SKM-1 treated with dmso at 0.1 percent for 144 hours (cell line): ENCODE measurements around the gene MAP3K10.
"Not testable (repeated sequence)": the region's sequence is repeated elsewhere in the genome, so short reads cannot be mapped to it uniquely, and the experiment has no call there.

Experiments used
- DNase-seq: peaks from one replicate; lab custom pipeline; 2025; ENCODE audit not compliant: unreplicated experiment; lab: John Stamatoyannopoulos, UW

The MAP3K10 gene

DNA sequence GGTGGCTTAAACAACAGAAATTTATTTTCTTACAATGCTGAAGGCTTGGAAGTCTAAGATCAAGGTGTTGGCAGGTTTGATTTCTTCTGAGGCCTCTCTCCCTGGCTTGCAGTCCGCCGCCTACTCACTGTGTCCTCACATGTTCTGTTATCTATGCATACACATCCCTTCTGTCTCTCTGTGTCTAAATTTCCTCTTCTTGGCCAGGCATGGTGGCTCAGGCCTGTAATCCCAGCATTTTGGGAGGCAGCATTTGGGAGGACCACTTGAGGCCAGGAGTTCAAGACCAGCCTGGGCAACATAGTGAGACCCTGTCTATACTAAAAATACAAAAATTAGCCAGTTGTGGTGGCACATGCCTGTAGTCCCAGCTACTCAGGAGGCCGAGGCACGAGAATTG lies 19.9 kb upstream of the MAP3K10 start:
- DNase-seq = not testable (repeated sequence)

GRCh38 chr19:40174092-40174491 lies 17.1 kb upstream of the MAP3K10 start:
- DNase-seq = no peak

- no peak for DNase-seq
These were observed 15.4 kb upstream of the MAP3K10 start for GRCh38 chr19:40175820-40176219.

DNA sequence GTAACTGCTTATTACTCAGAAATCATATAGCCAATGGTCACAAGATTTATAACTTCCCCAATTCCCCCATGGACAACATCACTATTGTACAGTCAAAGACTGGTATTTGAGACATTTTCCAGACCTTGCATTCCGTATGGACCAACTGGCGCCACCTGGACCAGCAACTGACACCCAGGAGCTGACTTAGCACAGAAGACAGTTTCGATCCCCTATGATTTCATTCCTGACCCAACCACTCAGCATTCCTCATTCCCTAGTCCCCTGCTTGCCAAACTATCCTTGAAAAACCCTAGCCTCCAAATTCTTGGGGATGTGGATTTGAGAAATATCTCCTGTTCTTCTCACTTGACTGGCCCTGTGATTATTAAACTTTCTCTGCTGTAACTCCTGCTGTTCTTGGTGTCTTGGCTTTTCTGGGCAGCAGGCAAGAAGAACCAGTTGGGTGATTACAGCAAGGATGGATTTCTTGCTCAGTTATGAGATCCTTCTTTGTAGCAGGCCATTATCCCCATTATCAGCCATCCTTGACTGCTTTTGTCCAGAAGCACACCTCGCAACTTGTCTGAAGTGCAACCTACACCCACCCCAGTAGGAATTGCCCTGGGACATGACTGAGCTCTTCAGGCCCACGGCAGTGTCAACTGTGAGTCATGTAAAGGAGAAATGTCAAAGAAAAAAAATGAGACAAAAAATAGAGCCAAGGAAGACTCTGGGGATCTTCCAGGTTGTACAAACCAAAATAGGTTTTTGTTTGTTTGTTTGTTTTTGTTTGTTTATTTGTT lies 13.7 kb upstream of the MAP3K10 start:
- DNase-seq = no peak

DNA sequence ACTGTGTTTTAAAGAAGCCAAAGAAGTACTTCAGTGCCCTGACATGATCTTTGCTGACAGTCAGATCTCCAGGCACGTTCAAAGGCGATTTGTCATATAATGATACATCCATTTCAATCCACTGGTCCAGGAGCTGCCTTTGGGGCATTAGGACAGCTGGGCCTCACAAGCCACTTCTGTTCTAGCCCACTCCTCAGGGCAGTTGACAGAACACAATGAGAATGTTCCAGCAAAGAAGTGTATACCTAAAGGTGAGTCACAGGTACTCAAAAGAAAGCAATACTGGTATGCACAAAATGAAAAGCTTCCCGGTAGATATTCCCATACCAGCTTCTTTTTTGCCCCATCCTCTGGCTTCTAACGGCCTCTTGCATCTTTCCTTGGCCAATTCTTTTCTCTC lies 12.5 kb upstream of the MAP3K10 start:
- DNase-seq = no peak

- DNase-seq = no peak
These were observed 7.0 kb upstream of the MAP3K10 start for GRCh38 chr19:40184273-40184672.

DNA sequence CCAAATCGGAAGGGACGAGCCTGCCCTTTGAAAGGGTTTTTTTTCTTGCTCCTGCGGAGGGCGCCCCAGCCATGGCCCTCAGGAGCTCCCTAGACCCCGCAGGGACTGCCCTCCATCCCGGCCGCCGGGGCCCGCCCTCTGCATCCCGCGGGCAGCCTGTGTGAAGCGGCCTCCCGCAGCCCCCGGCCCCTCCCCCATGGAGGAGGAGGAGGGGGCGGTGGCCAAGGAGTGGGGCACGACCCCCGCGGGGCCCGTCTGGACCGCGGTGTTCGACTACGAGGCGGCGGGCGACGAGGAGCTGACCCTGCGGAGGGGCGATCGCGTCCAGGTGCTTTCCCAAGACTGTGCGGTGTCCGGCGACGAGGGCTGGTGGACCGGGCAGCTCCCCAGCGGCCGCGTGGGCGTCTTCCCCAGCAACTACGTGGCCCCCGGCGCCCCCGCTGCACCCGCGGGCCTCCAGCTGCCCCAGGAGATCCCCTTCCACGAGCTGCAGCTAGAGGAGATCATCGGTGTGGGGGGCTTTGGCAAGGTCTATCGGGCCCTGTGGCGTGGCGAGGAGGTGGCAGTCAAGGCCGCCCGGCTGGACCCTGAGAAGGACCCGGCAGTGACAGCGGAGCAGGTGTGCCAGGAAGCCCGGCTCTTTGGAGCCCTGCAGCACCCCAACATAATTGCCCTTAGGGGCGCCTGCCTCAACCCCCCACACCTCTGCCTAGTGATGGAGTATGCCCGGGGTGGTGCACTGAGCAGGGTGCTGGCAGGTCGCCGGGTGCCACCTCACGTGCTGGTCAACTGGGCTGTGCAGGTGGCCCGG lies 815 bp downstream of the MAP3K10 start:
- DNase-seq = peak; percentile 9

DNA sequence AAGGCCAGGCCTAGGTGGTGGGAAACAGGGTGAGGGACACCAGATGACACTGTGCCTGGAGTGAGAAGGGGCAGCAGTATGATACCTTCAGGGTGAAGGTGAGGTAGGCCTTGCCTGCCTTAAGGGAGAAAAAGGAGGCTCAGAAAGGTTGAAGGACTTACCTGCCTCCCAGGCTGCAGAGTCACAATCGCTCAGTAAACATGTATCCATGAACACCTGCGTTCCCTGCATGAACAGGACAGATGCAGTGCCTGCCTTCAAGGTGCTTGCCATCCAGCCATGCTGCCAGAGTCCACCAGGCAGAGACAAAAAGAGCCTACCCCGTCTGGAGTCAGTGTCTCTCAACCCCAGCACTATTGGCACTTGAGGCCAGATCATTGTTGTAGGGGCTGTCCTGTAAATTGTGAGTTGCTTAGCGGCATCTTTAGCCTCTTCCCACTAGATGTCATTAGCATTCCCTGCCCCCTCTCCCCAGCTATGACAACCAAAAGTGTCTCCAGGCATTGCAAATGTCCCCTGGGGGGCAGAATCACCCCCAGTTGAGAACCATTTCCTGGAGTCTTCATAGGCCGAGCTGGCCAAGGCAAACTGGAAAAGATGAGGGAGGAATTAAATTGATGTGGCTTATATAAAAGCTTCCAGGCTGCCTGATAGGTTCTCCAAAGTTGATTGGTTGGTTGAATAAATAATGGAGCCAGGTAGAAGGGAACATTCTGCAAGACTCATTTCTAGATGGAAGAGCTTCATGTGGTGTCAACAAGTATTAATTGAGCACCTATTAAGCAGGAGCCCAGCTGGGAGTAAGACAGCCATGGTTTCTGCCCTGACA lies 1.7 kb downstream of the MAP3K10 start:
- no peak for DNase-seq

GRCh38 chr19:40193587-40193849 lies 2.3 kb downstream of the MAP3K10 start:
- DNase-seq = no peak

- DNase-seq = no peak
These were observed 7.2 kb downstream of the MAP3K10 start for GRCh38 chr19:40198272-40198990.

- DNase-seq = no peak
These were observed 9.3 kb downstream of the MAP3K10 start for GRCh38 chr19:40200341-40201099.

GRCh38 chr19:40204381-40204780 lies 13.2 kb downstream of the MAP3K10 start:
- no peak for DNase-seq

DNA sequence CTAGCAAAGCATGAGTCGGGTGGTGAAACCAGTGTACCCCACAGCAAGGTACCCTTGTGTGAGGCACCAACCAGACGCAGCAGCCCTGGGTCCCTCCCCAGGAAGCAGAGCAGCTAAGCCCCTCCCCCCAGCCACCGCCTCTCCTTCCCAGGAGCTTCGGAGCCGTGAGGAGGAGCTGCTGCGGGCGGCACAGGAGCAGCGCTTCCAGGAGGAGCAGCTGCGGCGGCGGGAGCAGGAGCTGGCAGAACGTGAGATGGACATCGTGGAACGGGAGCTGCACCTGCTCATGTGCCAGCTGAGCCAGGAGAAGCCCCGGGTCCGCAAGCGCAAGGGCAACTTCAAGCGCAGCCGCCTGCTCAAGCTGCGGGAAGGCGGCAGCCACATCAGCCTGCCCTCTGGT lies 14.5 kb downstream of the MAP3K10 start:
- no peak for DNase-seq

DNA sequence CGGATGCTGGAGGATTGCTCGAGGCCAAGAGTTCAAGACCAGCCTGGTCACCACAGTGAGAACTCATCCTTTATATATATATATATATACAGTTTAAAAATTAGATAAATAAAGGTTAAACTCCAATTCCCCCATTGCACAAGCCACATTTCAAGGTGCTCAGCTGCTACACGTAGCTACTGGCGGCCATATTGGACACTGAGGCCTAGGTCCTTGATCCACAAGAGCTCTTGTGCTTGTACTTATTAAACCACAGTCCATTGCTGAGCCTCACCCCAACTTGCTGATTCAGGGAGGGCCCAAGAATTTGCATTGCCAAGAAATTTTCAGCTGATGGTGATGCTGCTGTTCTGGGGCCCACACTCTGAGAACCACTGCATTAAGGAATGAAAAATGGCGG lies 17.4 kb downstream of the MAP3K10 start:
- DNase-seq = no peak

DNA sequence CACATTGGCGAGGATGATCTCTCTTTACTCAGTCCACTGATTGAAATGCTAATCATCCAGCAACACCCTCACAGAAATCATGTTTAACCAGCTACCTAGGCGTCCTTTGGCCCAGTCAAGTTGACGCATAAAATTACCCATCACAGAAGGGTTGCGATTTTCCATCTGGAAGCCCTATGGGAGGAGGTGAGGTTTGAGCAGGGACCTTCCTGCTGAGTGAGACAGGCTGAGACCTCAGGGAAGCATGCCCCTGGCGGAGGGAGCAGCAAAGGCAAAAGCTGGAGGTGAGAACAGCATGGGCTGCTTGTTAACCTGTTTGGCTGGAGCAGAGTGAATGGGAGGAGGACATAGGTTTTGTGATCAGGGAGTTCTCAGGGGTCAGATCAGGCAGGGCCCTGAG lies 19.7 kb downstream of the MAP3K10 start:
- DNase-seq = no peak

GRCh38 chr19:40213251-40213829 lies 22.1 kb downstream of the MAP3K10 start:
- no peak for DNase-seq

- no peak for DNase-seq
These were observed 22.8 kb downstream of the MAP3K10 start for GRCh38 chr19:40213882-40214570.

DNA sequence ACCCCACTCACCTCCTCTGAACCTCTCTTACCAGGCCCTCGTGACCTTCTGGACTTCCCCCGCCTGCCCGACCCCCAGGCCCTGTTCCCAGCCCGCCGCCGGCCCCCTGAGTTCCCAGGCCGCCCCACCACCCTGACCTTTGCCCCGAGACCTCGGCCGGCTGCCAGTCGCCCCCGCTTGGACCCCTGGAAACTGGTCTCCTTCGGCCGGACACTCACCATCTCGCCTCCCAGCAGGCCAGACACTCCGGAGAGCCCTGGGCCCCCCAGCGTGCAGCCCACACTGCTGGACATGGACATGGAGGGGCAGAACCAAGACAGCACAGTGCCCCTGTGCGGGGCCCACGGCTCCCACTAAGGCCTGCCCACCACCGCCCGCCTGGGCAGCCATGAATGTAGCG lies 23.7 kb downstream of the MAP3K10 start:
- no peak for DNase-seq

DNA sequence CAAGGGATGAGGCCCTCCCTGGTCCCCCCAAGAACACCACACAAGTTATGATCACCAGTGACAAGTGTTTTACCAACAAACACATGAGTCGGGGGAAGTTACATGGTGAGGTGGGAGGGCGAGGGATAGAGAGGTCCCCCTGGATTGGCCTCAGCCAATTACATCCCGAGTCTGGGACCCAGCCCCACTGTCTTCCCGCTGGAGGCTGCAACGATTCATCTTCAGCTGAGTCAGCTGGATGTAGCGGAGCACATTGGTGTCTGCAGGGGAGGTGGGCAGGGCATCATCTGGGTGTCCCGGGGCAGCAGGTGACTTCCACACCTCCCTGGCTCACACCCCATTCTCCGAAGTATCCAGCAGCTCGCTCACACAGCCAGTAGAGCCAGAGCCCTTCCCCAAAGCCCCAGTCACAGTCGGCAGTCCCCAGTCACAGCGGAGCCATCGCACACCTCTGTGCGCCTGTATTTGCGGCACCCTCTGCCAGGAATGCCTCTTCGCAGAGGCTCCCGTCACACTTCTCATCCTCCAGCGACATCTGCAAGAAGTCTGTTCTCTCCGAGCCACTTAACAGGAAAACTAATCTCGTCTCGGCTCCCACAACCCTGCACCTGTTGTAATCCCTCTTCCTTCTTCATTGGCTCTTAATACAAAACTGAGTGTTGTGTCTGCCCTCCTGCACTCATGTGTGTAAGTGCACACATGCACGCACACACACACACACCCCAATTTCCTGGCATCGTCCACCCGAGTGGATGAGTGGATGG lies 25.0 kb downstream of the MAP3K10 start:
- no peak for DNase-seq
